NCI-H128 (cell line): Measurements from ENCODE around the gene FADS3.

Source experiments
- DNase-seq: peaks from one replicate; lab custom pipeline; 2025; ENCODE audit not compliant: unreplicated experiment; lab: John Stamatoyannopoulos, UW

Gene FADS3

DNA sequence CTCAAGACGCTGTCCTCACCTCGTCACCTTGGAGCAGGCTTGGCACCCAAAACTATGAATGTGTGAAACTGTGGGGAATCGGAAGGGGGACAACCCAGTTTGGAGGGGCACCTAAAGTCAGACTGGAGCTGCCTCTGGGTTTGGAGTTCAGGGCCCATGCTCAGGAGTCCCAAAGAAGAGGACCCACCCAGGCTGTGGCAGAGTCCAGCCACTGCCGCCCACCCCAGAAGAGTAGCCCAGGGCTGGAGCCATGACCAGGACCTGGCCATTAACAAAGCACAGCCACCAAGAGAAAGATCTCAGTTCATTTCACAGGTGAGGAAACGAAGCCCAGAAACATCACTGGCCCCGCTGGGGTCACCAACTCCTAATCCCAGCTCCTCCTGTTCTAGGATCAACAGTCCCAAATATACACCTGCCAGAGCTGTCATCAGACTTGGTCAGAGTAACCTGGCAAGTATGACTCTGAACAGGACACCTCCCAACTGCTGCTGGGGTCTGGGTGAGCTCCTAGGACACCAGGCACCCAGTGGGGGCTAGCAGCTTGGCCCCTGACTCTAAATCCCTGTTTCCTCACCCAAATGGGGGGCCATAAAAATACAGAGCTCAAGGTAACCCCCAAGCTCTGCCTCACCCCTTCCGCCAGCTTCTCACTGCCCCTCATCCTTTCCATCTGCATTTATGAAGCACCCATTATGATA, 23.3 kb upstream of the FADS3 start:
- DNase-seq: no peak

DNA sequence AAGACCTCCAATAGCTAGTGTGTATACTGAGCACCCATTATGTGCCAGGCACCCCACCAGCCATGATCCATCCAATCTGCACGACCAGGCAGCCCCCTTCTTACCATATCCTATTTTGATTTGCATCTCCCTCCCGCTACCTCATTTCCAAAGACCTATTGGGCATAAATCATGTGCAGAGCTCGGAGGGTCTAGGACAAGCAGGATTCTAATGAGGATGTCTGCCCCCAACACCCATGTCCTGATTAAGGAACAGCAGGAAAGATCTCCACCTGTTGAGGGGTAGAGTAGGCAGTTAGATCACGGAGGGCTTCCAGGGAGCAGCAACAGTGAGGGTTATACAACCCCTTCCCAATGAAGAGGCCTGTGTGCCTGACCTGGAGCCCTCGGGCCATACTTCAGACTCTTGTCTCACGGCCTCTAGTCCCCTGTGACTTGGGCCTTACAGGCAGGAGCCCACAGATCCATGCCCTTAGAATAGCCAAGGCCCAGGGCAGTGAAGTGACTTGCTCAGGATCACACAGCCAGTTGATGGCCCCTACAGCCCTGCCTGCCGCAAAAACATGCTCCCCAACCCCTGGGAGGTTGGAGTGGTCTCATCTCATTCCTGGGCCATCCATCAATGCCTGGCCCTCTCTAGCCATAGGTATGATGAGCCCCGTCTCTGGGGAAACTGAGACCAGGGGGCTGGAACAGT, 22.5 kb upstream of the FADS3 start:
- no peak for DNase-seq

DNA sequence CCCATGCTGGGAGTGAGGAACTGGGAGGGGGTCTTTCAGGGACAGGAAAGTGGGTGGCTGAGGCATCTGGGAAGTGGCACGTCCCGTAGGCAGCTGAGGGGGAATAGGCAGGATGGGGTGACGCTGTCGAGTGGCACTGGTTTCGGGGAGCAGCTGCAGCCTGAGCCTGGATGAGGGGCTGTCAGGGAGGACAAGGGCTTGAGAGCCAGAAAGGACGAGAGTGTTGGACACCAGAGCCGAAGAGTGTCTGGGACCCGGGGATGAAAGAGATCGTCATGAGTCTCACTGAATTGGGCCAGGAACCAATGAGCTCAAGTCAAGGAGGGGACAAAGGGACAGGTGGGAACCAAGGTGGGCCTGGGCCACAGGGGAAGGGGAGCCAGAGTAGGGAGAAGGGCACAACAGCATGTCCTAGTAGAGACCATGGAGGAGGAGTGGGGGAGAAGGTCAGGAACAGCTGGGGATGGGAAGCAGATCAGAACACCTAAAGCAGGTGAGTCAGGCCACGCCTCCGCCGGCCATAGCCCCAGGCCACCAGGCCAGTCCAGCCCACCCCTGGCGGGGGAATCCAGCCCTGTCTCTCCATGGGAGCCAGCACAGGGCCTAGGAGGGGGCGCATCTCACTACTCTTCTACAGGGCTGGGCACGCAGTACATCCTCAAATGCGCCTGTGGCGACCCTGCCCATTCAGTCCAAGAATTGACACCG, 21.8 kb upstream of the FADS3 start:
- DNase-seq: no peak

DNA sequence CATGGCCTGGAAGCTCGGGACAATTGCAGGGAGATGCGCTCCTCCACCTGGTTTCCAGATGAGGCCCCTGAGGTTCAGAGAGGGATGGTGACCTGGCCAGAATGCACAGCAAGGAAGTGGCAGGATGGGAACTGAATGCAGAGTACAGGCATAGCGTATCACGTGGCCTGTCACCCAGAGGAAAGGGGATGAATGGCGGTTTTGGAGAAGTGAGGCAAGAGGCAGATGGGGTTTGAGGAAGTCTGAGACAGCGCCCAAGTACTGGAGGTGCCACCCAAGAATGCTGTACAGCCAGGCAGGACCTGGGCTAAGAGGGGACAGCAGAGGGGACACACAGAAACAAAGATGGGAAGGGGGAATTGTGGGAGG, 21.2 kb upstream of the FADS3 start:
- no peak for DNase-seq

DNA sequence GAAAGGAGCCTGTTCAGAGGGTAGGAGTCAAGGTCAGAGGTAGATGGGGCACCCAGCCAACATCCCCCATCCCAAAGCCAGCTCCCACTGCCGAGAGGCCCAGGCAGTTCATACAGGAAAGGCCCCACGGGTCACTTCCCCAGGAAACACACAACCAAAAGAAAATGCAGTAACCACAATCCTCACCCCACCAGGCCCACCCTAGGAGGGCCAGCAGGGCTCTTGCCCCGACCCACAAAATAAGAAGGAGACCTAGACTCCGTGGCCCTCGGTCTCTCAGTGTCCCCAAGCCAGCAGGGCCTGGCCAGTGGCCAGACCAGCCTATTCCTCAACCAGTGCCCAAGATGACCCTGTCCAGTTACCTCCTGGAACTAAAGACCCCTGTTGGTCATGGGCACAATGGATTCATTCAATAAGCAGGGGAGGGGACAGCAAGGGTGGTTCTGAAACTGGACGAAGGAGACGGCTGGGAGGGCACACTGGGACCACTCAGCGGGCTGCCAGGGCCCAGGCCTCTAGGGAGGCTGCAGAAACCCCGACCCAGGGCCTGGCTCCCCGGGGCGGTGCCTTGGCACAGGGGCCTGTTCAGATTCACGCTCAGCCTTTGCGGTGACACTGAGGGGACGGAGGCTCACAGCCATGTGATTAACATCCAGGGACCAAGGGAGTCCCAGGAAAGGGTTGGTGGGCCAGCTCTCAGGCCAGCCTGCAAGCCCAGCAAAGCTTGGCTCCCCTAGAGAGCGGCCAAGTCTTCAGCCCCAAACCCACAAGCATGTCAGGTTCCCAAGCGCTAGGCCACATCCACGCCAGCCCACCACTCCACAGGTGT, 20.6 kb upstream of the FADS3 start:
- no peak for DNase-seq

DNA sequence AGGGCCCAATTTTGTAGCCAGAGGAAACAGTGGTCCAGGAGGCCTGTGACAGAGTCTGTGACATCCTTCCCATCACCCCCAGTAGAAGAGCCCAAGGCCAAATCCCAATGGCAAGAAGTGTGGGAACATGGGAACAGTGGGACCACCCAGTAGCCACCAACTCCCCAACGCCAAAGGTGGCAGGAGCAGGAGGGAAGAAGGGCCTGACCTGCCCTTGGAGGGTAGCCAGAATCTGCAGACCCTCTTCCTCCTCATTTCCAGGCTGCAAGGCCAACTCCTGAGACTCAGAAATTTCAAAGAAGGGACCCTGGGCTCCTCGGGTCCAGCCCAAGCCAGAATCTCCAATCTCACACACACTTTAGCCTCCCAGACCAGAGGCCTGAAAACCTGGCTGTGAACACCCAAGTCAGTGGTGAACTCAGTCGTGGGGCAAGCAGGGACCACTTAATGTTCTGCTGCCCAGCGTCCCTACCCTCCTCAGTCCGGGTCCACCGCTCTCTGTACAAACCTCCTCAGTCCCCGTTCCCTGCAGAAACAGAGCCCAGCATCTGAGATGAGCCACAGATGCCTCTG, 19.9 kb upstream of the FADS3 start:
- DNase-seq: no peak

DNA sequence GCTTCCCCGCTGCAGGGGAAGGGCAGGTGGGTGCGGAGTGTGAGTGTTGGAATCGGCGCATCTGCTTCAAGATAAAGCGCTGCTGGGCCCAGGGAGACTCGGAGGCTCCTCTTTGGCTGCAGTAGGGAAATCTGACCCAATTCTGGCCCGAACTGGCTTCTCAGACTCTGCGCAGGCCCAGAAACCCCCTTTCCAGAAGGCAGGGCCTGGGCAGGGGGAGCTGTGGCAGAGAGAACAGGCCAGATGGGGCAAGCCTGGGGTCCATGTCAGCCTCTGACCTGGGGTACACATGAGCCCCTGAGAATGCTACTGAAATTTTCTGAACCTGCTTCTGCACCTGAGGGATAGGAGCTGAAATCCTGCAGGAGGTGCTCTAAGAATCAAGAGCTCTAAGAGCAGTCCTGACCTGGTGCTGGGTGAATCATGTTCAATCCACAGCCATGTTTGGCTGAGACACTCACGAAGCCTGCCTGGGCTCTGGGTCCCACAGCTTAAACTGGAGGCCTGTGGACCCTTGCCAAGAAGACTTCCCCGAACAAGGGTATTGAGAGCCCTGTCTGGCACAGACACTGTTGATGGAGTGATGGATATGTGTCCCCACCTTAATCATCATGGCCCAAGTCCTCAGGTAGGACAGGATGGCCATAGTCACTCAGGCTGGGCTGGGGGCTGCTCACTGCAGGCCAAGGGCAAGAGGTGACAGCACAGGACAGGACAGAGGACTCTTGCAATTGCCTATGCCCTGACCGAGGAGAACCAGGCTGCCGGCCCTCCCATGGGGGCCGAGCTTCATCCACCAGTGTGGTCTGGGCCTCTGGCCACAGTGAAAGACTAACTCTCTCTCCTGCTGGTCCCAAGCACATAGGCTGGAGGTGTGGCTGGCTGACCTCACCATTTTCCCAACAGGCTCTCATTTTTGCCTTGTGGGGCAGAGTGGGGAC, 19.1 kb upstream of the FADS3 start:
- no peak for DNase-seq

DNA sequence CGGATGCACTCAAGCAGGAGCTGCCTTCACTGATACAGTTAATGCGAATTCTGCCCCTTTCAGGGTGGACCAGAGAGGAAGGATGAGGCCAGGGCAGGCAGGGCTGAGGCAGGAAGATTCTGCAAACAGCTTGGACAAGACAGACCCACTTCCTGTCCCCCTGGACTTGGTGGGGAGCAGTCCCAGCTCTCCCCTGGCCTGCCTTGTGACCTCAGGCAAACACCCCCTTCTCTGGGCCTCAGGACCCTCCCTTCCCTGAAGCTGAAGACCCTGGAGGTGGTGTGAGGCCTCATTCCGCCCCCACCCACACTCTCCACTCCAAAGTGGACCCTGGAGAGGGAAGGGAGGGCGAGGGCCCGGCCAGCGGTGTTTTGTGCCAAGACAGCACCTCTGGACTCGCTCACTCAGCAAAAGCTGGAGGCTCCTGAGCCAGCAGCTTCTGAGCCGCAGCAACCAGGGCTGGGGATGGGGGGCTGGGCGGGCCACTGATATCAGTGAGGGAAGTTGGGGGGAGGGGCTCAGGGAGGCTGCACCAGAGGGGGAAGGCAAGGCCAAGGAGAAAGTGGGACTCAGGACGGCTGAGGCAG, 17.5 kb upstream of the FADS3 start:
- DNase-seq: no peak

DNA sequence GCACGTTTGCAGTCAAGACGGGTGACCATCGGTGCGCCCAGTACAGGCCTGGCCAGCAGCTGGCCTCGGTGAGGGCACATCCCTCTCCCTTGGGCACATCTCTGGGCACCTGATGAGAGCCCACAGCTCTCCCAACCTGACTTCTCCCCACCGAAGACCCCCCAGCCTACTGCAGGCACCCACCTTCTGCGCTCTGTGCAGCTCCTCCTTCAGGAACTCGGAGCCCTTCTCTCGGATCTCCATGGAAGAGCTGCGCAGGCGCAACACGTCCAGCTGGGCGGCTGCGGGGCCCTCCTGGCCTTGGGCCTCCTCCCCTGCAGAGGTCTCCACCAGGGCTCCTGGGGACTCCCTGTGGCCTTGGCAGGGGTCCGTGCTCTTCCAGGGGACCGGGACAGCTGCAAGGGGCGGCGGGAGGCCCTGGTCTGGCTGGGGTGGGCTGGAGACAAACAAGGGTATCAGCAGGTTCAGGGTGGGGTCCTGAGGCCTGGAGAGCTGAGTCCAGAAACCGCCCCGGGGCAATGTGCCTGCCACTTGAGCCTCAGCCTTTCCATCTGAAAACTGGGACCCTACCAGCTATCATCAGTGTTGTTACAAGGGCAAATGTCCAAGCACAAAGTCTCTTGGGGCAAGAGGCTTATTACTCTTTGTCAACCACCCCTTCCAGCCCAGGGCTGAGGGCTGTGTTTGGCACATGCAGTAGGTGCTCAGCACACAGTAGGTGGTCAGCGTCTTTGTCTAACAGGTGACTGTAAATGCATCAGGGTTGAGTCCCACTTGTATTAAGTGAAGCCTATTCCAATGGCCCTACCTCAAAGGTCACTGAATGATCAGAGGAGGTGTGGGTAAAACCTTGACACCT, 16.8 kb upstream of the FADS3 start:
- DNase-seq: no peak

DNA sequence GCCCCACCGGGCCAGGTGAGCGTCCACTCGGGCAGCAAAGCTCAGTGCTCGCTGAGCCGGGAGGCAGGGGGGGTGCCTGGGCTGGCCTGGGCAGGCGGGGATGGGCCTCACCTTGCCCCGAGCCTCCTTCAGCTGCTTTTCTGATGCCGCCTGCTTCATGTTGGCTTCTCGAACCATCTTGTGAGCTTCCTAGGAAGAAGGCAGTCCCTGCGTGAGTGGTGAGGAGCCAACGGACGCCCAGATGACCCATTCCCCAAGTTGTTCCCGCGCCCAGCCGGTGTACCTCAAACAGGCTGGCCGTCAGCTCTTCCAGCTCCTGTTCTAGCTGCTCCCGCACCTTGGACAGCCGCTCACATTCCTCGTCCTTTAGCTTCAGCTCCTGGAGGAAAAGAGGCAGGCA, 15.9 kb upstream of the FADS3 start:
- DNase-seq: no peak

DNA sequence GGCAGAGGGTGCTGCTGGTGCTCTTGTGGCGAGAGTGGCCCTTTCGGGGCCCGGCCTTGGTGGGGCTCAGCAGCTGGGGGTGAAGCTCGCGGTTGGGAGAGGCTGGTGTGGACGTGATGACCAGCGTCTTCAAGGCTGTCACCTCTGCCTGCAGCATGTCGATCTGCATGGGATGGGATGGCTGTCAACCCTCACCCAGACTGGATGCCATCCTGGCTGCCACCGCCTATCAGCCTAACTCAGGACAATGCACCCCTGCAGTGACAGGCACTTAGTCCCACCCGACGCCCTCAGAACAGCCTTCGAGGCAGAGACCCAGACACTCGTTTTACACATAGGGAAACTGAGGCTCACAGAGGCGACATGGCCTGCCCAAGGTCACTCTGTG, 15.2 kb upstream of the FADS3 start:
- no peak for DNase-seq

DNA sequence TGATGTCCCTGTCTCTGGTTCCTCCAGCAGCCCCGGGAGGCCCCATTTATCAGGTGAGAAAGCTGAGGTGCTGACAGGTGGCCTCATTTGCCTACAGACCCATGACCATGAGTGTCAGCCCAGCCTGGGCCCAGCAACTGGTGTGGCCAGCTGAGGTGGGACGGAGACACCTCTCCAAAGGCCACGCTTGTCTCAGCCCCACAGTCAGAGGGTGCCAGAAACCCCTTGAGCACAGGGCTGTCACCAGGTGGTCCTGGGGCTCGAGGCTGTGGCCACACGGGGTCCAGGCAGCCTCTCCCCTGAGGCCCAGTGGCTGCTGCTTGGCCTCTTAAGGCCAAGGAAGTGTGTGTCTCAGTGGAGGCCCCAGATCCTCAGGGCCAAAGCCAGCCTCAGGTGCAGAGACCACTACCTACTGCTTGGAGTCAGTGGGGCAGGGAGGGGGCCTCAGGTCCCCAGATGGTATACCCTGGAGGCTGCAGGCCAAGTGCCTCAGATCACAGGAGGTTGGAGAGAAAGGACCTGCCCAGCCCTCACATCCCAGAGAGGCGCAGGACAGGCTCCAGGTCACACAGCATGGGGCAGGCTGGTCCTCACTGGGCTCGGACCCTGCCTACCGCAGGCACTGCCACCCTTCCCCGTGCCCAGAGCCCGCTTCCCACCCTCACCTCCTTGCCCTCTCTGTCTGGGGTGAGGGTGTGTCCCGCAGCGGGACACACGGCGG, 14.6 kb upstream of the FADS3 start:
- DNase-seq: no peak

DNA sequence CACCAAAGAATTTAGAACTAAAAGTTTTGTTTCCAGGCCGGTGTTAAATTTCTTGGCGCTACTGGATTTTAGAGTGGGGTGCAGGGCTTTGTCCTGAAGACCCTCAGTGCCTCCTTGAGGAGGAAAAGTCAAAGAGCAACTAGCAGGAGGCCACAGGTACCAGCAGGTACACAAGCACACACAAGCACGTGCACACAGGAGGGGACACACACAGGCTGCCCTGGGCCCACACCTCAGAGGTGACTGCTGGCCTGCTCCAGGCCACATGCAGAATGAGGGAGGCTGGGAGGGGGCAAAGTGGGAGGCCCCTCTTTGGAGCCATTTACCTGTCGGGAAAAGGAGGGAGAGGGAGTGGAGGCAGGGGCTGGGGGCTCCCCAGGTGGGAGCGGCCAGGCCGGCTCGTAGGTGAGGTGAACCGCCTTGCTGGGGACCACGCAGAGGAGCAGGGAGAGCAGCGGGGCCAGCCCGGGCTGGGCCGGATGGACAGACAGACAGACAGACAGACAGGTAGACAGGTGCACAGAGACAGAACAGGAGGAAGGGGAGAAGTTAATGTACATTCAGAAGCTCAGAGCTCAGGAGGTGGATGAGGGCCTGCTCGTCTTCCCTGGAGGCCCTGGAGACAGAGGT, 13.8 kb upstream of the FADS3 start:
- DNase-seq: no peak

DNA sequence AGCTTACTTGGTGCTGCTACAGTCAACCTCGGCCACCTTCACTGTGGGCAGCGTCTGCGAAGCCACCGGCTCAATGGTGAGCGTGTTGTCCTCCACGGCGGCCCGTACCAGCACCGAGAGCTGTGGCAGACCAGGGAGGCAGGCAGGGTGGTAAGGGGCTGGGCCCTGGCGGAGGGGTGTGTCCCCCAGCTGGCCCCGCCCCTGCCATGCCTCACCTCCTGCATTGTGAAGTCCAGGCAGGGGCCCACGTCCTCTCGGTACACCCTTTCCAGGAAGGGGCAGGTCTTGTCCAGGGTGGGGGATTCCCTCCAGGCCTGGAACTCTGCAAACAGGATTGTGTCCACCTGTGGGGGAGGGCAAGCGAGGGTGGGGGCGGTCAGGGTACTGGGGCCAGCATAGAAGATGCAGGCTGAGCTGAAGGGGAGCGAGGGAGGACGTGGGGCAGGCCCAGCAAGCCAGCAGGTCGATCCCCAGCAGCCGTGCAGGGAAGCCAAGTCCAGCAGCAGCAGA, 13.2 kb upstream of the FADS3 start:
- no peak for DNase-seq

DNA sequence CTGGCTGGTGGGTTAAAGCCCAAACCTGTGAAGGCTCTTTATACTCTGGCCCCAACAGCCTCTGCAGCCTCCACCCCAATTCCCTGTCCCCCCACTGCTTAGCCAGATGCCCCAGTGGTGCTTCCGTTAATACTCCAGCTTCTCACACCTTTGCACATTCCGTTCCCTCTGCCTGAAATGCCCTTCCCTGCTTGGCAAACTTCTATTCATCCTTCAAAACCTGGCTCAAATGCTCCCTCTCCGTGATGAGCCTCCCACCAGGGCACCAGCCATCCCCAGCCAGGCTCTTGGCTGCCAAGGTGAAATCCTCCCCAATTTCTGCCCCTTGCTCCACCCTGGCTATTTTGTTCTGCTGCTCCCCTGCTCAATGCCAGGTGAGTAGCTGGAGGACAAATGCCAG, 12.5 kb upstream of the FADS3 start:
- DNase-seq: no peak

DNA sequence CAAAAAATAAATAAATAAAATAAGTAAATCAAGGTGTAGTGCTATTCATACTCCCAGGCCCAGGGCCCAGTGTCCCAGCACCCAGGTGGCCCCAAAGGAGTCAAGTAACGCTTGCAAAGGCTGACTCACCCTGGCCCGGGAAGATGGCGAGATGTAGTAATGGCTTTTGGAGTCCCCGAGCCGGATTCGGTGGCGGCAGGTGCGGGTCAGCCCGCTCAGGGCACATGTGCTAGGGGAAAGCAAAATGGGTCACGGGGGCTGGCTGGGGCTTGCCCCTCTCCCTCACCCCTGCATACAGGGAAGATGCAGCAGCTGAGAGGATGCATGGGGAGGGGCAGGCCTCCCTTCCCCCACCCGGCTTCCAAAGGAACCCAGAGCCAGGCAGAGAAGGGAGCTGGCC, 11.0 kb upstream of the FADS3 start:
- DNase-seq: no peak

DNA sequence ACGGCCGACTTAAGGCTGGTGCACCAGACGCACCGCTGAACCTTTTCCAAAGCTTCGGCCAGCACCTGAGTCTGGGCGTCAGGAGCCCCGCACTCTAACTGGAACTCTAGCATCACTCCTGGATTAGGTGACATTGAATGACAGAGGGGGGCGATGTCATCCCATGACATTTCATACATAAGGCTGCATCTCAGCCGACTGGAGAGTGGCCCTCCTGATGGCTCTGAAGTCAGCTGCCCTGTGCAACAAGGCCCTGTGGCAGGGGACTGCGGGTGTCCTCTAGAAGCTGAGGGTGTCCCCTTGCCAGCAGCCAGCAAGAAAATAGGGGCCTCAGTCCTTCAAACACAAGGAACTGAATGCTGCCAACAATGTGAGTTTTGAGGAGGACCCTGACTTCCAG, 10.1 kb upstream of the FADS3 start:
- no peak for DNase-seq

DNA sequence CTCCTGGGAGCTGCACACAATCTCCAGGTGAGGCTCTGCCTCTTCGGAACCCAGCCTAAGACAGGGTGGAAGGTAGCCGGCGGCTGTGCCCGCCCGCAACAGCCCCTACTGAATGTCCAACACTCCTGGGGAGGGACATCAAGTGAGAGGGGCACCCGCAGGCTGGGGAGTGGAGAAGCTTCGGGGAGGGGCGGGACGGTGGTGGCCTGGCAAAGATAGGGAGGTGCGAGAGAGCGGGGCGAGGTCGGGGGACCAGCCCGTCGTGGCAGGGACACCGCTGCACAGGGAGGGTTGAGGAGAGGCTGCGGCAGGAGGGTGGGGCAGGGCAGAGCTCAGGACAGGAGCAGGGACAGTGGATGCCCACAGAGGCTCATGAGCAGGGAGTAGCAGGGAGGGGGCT, 8.9 kb upstream of the FADS3 start:
- DNase-seq: no peak
